ENCODE results near the gene KCNIP3.
"Not testable (repeated sequence)": the region's sequence is repeated elsewhere in the genome, so short reads cannot be mapped to it uniquely, and the experiment has no call there.

KCNIP3 gene

DNA sequence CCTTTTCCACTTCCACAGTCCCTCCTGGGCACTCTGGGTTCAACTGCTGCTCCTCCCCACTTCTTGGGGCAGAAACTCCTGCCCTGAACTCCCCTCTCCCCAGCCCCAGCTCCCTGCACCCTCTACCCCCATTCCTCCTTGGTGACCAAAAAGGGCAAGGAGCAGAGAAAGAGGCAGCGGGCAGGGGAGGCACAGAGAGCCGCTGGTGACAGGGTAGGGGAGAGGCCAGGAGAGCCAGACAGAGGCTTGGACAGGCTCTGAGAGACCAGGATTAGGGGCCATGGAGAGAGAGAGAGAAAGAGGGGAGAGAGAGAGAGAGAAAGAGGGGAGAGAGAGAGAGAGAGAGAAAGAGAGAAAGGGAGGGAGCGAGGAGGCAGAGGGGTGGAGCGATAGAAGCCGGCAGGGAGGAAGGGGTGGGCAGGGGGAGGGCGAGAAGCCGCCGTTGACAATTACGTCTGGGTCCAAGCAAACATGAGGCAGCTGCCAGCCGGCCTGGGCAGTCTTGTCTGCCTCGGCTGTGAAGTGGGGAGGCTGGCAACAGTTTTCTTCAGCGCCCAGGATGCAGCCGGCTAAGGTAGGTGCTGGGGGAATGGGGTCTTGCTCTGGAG lies at the start of gene KCNIP3:
KCNIP3 (plus strand) TSS at position 468 of the 608 bp plus-strand sequence; CDS start at position 560, 92 bp downstream.
- no peak for DNase-seq (ENCODE audit: low read depth in 2 of 2)

DNA sequence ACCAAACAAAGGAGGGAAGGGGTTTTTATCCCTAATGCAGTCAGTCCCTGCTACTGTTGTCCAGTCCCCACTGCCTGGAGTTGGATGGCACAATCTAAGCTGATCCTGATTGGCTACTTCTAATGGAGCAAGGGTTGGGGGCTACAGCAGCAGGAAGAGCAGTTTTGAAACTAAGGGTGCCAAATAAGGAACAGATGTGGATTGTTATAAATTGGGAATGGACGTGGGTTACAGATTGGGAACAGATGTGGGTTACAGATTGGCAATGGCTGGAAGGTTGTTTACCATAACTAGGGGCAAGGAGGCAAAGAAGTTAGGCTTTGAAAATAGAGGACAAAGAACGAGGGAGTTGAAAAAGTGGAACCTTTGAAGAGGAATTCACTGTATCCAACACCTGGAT lies 38.9 kb upstream of the KCNIP3 start:
- no peak for DNase-seq (ENCODE audit: low read depth in 2 of 2)

DNA sequence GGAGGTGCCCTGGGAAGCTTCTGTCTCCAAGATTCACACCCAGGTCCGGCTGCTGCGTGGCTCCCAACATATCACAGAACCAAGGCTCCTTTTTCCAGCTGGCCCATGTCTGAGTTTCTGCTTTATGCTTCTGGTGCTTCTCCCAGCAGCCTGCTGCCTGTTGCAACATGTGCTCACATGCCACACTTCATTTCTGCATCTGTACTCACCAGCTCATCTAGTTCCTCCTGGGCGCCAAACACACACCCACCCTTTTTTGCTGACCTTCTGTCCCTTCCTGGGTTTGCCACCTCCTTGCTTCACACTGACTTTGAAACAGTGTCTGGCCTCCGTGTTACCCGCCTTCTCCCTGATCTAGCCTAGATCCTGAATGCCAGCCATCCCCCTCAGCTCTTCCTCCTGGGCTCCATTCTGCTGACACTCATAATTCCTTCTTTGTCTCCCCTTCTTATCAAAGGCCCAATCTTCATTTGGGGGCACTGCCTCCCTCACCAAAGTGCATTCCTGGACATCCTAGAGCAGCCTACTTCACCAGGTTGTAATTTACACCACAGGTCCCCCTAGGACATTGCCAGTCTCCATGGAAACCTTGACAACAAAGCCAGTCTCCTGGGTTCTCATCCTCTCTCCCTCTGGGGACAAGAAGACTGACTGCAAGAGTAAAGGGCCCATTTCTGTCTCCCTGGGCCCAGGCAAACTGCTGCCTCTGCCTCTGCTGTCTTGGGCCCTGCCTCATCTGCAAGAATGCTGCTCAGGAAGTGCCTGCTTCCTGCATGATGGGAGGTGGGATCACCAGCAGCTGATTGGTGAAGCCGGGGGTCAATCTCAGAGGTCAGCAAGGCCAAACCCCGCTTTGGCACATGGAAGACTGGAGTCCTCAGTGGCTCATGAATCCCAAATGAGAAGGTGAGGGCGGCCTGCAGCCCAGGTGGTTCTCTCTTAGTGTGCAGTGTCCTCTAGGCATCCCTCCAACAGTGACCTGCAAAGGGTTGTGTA lies 36.8 kb upstream of the KCNIP3 start:
- no peak for DNase-seq (ENCODE audit: low read depth in 2 of 2)

DNA sequence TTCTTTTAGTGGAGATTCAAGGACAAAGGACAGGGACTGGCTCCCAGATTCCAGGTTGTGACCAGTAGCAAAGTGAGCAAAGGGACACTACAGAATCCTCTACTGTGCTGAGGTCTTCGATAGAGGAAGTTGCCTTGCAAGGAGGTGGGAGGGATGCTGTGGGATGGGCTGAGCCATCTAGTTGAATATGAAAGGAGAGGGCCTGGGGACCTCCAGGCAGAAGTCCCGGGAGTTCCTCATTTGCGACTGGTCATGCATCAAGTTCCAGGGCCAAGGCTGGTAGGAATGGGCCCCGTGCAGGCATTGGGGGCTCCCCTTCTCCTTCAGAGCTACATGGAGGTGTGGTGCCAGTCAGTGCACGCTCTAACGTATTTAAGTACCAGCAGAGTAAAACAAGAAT lies 35.5 kb upstream of the KCNIP3 start:
- DNase-seq (ENCODE audit: low read depth in 2 of 2) = no peak

DNA sequence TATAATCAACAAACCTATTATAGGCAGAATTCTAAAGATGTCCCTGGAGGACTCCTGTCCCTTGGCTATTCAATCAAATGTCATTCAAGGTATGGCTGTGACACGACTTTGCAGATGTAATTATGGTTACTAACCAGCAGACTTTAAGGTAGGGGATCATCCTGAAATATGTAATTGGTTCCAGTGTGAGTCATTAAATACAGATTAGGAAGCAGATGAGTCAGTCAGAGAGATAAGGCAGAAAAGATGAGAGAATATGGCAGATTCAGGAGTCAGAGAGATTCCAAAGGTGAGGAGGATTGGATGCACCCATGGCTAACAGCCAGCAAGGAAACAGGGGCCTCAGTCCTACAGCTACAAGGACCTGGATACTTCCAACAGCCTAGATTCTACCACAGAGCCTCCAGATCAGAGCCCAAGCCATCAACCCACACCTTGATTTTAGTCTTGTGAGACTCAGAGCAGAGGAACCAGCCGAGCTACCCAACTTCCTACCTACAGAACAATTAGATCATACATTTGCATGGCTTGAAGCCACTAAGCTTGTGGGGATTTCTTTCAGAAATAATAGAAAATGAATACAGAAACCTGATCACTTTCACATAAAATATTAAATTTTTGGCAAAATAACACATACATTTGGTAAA lies 34.1 kb upstream of the KCNIP3 start:
- no peak for DNase-seq (ENCODE audit: low read depth in 2 of 2)

DNA sequence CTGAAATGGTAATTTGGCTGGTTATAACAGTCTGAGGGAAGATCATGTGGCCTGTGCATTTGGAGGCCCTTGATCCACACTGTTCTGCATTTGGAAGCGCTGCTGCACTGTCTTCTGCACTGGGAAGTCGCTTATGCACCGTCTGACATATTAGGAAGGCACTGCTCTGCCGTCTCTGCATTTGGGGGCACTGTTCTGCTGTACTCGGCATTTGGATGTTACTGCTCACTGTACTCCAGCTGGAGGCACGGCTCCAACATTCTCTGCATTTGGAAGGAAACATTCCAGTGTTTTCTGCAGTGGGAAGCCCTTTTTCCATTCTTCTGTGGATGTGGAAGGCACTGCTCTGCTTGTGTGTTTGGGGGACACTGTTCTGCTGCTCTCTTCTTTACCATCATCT lies 32.5 kb upstream of the KCNIP3 start:
- DNase-seq (ENCODE audit: low read depth in 2 of 2) = no peak

DNA sequence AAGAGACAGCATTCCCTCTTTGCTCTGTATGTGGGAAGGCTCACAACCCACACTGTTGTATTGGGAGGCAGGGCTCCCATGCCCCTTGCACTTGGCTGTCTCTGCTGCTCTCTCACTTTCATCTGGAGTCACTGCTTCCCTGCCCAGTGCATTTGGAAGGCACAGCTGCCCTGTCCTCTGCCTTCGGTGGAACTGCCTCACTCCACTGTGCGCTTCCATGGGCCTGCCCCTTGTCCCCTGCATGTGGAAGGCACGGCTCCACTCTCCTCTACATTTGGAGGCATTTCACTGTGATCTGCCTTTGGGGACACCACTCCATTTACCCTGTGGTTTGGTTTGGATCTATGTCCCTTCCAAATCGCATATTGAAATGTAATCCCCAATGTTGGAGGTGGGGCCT lies 32.0 kb upstream of the KCNIP3 start:
- no peak for DNase-seq (ENCODE audit: low read depth in 2 of 2)

DNA sequence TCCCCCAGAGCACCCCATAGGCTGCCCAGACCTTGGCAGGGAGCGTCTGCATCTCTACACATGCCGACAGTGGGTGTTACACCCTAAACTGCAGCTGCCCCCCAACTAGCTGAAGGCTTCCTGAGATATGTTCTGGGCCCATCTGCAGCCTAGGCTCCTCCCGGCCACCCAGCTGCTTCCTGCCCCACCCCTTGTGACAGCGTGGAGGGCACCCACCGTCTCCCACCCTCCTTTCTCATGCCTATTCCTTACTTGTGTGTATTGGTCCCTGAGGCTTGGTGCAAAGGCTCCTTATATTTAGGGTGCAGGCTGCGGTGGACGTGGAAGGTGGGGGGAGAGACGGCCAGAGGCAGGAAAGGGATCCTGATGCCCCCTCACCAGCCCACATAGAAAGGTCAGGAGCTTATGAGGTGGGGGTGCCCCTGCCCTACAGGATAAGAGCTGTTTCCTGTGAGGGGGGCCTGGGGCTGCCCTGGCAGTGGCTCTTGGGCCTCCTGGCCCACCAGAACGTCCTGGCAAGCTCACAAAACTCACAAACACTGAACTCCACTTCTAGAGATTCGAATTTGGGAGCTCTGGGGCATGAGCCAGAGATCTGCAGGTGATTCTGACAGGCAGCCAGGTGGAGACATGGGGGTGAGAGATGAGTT lies 30.2 kb upstream of the KCNIP3 start:
- no peak for DNase-seq (ENCODE audit: low read depth in 2 of 2)

DNA sequence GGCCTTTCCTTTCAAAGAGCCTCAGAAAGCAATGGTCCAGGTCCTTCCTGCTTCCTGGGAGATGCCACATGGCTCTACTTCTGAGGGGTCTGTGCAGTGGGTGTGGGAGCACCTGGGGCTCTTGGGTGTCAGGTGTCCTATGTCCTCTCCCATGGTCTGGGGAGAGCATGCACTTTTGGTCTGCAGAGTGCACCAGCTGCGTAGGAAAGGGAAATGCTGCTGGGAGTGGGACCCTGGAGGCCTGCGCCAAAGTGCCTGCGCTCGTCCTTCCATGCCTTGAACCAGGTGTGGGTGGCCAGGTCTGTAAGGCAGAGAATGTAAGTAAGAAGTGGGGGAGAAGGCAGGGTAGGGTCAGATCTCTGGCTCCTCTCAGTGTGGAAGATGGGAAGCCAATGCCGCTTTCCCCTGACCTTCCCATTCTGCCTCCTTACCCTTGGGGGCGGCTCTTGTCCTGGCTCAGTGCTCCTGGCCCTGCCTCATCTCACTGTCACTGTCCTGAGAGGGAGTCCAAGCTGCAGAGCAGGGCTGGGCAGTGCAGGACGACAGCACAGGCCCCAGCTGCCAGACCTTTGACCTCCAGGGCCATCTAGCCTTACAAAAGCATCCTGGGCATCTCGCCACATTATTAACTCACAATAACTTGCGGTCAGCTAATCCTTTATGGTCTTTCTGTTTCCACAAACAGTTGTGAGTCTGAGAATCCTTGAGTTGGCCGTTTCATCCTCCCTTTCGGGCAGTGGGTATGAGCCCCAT lies 29.5 kb upstream of the KCNIP3 start:
- no peak for DNase-seq (ENCODE audit: low read depth in 2 of 2)

DNA sequence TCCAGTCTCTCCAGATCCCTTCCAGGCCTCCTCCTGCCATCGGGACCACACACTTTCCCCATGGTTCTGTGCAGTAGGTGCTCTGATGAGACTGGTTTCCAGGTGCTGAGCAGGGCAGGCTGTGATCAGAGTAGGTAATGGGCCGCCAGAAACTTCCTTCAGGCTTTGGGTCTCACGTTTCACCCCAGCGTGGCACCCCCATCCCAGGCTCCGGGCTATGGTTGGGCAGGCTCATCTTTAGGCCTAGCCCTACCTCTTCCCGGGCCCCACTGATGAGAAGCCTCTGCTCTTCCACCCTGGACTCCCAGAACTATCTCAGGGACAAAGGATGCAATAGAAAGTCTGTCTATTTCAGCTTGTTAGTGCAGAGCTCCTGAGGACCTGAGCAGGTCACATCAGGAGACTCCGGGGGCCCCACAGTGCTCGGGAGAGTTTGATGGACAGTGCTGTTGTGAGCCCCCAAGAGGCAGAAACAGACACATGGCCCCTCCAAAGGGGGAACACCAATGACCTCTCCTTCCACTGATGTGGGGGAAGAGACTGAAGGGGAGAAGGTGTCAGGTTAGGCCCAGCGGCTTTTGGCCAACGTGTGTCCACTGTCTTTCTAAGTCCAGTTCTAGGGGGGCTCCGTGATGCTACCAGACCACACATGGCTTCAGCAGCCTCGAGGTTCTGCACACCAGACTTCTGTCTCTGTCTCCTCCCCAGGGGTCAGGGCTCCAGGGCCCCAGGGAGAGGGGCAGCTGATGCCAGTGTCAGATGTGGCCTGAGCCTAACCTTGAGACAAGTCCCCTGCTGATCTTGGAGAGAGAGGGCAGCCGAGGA lies 28.7 kb upstream of the KCNIP3 start:
- no peak for DNase-seq (ENCODE audit: low read depth in 2 of 2)

DNA sequence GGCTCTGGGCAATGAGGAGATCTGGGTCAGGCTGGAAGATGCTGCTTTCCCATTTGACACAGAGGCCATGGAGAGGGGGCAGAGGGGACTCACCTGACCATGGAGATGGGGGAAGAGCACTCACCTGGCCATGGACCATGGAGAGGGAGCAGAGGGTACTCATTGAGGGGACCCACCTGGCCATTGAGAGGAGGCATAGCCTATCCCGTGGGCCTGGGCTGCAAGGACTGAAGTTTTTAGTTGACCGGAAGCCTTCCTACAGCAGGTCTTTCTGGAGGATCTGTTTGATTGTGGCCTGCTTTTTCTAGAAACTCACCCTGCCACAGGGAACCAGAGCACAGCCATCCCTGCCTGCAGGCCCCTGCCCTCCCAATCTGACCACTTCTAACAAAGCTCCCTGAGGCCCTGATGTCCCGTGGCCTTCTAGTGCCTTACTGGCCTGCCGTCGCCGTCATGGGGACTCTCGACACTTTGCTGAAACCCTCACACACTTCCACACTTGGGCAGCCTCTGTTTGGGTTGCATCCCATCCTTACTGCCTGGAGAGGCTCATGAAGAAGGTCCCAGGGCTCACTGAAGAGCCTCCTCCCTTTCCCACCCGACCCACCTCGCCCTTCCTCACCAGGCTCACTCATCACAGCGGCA lies 28.0 kb upstream of the KCNIP3 start:
- DNase-seq (ENCODE audit: low read depth in 2 of 2) = no peak

DNA sequence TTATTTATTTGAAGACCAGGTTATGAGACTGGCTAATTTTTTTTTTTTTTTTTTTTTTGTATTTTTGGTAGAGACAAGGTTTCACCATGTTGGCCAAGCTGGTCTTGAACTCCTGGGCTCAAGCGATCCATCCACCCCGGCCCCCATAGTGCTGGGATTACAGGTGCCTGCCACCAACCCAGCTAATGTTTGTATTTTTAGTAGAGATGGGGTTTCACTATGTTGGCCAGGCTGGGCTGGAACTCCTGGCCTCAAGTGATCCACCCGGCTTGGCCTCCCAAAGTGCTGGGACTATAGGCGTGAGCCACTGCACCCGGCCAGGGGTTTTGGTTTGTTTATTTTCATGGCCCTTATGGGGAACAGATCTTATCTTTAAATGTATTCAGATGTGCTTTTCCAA lies 27.4 kb upstream of the KCNIP3 start:
- not testable (repeated sequence) for DNase-seq (ENCODE audit: low read depth in 2 of 2)

DNA sequence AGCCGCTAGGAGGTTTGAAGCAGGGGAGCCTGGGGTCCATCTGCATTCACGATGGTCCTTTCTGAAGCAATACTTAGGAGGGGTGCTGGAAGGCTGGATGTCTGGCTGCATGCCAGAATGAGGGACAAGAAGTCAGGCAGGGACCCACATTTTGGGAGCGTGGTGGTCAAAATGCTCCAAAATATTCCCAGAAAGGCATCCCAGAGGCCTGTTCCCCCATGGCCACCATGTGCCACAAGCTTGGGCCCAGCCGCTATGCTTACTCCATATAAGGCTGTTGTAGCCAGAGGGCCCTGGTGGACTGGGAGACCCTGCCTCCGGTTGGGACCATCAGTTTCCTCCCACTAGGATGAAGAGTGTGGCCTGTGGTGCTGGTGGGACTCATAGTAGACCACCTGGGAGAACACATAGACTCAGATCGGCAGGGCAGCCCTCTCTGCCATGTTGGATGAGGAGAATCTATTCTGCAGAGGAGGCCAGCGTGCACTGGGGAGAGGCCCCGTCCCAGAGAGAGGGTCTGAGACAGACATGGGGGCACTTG lies 26.5 kb upstream of the KCNIP3 start:
- no peak for DNase-seq (ENCODE audit: low read depth in 2 of 2)

DNA sequence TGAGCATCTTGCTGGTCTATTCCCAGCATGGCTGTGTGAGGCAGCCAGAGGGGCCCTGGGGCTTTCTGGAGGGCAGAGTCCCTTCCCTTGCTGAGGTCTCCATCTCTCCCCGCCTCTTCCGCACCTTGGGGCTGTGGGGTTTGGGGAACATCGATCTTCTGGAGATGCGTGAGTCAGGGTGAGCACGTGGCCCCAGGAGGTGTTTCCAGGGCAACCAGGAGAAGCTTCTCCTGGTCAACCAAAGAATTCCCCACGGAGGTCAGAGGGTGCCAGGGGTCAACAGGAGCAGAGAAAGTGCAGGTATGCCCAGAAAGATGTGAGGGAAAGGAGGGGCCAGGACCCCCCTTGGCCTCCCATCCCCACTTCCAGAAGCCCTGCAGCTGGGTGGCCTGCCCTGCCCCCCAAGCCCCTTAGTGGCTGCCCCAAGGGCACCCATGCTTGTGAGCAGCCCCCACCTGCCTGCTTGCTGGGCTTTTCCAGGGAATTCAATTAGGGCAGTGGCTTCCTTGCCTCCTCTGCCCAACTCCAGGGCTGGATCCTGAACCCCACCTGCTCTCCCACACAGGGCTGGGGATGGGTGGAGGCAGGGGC lies 25.7 kb upstream of the KCNIP3 start:
- DNase-seq (ENCODE audit: low read depth in 2 of 2) = no peak

DNA sequence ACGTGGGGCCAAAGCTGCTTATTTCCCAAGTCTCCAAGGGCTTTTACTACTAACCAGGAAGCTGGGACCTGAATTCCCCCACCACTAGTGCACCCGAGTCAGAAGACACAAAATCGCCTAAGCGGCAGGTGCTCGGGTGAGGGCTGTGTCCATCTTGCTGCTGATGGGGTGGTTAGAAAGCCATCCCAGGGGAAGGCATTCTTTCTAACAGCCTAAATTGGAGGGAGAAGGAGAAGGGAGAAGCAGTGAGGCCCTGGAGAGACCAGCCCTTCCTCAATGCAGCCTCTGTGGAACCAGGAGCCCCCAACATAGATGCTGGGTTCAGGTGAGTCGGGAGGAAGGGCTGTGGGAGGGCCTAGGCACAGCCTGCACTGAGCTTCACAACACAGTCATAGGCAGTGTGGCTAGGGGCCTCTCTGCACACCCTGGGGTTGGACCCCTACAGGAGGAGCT lies 24.8 kb upstream of the KCNIP3 start:
- DNase-seq (ENCODE audit: low read depth in 2 of 2) = no peak

DNA sequence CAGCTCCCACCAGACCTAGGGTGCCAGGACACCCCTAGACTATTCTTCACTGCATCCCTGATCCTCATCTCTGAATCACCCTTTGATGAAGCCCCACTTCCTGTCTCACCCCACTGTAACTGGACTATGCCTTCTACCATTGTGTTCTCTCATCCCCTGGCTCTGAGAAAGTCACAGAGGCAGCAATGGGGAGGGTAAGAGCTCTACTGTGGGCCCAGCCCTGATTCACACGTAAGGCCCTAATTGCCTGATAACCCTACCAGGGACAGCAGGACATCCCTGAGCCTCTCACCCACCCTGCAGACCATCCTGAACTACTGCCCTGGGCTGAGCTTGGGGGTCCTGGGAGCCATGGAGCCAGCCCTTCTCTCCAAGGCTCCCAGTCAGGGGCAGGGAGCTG lies 24.4 kb upstream of the KCNIP3 start:
- DNase-seq (ENCODE audit: low read depth in 2 of 2) = no peak

DNA sequence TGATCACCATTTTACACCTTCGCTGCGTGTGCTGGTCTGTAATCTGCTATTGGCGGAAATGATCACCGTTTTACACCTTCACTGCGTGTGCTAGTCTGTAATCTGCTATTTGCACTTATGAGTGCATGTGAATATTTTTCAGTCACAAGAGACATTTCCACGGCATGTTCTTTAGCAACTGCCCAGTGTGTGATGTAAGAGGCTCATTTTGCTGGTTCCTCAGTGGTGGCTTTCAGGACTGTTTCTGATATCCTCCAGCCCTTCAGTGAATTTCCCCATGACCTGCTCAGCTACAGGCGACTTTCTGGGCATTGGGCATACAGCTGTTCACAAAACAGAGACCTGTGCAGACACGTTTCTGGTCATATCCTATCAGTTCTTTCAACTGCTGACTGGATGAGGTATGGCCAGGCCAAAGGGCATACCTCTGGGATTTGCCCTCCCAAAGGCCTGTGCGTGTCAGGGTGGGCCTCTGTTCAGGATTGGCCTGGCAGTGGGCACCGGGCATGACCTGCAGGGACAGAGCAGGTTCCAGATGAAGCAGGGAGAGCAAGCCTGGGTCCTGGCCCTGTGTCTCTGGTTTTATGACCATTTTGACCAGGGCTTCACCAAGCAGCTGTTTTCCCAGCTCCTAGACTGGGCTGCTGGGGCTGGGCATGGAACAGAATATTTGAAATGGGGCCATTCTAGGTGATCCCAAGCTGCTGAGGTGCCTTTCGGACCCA lies 23.4 kb upstream of the KCNIP3 start:
- no peak for DNase-seq (ENCODE audit: low read depth in 2 of 2)

DNA sequence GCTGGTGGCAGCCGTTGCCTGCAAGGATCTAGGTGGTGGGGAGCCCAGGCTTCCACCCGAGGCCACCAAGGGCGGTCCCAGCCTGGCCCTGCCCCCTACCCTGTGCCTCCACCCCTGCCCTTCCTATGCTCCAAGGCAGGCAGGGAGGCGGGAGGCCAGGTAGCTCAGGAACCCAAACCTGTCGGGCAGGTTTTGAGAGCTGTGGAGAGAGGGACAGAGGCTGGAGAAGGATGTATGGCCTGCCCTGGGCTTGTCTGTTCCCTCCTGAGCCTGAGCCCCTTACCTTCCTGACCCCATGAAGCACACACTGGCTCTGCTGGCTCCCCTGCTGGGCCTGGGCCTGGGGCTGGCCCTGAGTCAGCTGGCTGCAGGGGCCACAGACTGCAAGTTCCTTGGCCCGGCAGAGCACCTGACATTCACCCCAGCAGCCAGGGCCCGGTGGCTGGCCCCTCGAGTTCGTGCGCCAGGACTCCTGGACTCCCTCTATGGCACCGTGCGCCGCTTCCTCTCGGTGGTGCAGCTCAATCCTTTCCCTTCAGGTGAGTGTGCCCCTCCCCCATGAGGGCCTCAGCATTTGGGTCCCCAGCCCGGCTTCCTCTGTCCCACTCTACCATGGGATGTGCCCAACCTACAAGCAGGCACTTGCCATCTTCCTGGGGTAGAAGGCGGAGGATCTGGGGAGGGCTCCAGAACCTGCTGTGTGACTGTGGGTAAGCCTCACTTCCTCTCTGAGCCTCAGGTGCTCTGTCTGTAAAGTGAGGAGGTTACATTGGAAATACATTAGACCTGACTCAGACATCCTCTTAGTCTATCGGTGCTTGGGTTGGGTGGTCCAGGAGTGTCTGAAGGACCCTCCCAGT lies 22.6 kb upstream of the KCNIP3 start, which contains the start of gene PROM2:
PROM2 (plus strand) TSS at position 159 of the 860 bp plus-strand sequence; CDS start at position 296, 137 bp downstream.
- DNase-seq (ENCODE audit: low read depth in 2 of 2) = no peak
